ENCODE measurements around the gene TULP1. TPM values are rescaled to one million over a fixed set of nuclear protein-coding genes. Genes with fewer than 3 reads are reported as not detected.
A peak's percentile ranks its signal among the peaks of the same experiment; 100 is the strongest.

TULP1 gene
- total and polyA plus RNA-seq, 5 donors, result 0.29 to 0.54 (median 0.34) TPM; not detected in 2

DNA sequence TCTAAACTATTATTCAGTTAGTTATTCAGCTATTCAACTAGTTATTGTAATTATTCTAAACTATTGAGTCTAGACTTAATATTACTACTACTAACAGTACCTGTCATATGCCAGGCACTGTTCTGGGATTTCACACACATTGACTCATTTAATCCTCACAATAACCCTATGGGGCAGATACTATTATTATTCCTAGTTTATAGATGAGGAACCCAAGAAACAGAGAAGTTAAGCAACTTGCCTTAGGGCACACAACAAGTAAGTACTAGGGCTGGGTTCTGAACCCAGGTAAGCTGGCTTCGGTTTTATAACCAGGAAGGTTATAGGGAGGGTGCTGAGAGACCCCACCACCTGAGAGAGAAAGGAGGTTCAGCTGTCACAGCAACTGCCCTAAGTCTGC lies 23.6 kb downstream of the TULP1 start:
- 86% methylated on average over 1 of the region's 1 CpG for WGBS
- intact Hi-C loops (cut with DNase I), result no loop called here
- Histone ChIP-seq H3K27me3 (ENCODE audit: control insufficient read depth, insufficient read depth) (no peaks in the 10 kb centered on the region), H3K9me3 (ENCODE audit: control insufficient read depth, low read length) (no peaks in the 10 kb centered on the region), H3K4me1 (ENCODE audit: control insufficient read depth, insufficient read depth, low read length) (peaks cover 12% of the 10 kb centered on the region), H3K4me3 (ENCODE audit: low read length) (no peak overlapping the region), H3K27ac (ENCODE audit: low read length) (peak overlapping the region; percentile 14)
- ATAC-seq (no peak), DNase-seq (peak in 1 of 3 donors; percentile 18)

DNA sequence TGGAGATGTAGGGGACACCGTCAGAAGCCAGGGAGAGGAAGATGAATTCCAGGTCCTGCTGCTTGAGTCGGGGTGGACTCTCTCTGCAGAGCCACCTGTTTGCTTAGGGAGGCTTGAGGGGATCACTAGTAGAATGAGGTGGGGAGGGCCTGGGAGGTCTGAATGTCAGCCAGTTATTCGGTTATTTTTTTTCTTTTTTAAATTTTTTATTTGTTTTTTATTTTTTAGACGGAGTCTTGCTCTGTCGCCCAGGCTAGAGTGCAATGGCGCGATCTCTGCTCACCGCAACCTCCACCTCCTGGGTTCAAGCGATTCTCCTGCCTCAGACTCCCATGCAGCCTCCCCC lies 24.2 kb downstream of the TULP1 start:
- H3K4me1 ChIP-seq (ENCODE audit: control insufficient read depth, insufficient read depth, low read length), result peaks cover 11% of the 10 kb centered on the region
- ATAC-seq (no peak), DNase-seq (peak in 1 of 3 donors; percentile 11)
- H3K27ac ChIP-seq (ENCODE audit: low read length), result no peak overlapping the region
- no peaks in the 10 kb centered on the region for H3K9me3 ChIP-seq (ENCODE audit: control insufficient read depth, low read length)
- H3K4me3 ChIP-seq (ENCODE audit: low read length), result no peak overlapping the region
- H3K27me3 ChIP-seq (ENCODE audit: control insufficient read depth, insufficient read depth), result no peaks in the 10 kb centered on the region
- intact Hi-C loops (cut with DNase I), result no loop called here
- WGBS, result 72% methylated on average over 9 of the region's 9 CpGs

DNA sequence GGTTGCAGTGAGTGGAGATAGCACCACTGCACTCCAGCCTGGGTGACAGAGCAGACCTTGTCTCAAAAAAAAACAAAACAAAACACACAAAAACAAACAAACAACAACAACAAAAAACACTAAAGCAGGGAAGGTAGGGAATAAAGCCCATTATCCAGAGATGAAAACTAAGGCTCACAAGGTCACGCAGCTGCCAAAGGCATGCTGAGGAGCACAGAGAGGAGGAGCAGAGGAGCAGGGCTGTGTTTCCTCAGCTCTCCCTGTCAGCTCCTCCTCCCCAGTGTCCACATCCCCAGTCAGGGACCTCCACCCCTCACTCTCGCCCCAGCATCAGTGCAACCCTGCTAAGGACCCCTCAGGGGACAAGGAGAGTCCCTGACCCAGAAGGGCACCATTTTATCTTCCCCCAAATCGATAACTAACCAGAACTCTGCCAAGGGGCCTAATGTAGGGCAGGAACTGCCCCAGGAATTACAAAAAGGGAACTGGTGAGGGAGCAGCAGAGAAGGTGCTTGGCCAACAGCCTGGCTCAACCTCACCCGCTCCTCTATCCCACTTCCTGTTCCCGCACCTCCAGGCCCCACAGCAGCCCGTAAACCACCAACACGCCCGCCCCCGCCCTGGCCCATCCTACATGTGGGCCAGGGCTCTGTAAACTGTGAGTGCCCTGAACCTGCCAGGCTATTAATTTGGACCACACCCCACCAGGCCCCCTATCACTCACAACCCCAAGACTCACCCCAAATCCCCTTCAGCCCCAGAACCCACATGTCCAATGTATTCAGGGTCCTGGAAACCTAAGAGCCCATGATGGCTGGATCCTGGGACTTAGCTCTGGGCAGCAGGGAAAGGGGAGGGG lies 24.8 kb downstream of the TULP1 start:
- 43% methylated on average over 9 of the region's 9 CpGs for WGBS

DNA sequence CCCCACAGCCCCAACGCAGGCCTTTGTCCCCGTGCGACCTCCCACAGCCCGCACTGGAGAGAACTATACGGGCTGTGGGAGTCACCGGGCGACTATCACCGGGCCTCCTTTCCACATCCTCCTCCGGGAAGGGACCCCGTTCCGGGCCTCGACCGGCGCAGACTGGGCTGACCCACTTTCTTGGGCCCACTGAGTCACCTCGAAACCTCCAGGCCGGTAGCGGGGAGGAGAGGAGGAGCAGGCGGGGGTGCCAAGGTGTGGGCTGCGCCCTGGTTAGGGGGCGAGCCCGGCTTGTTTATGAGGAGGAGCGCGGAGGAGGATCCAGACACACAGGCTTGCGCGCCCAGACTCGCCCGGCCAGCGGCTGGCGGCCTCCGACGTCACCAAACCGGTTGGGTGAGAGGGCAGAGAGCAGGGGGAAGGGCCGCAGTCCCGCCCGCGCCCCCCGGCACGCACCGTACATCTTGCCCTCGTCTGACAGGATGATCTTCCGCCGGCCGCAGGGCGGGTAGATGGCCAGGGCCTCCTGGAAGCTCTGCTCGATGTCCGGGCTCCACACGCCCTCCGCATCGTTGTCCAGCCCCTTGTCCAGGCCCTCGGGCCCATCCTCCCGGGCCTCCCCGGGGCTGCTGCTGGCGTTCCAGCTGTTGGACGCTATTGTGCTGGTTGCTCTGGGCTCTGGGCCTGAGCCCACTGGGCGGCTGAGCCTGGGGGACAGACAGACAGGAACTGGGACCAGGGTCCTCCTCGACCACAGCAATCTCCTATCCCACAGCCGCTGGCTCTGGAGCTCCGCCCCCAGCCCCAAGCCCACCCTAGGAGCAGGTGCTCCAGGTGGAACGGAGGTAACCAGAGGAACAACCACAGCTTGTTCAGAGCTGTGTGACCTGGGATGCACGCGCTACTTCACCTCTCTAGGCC lies 26.4 kb downstream of the TULP1 start:
- Histone ChIP-seq H3K27me3 (ENCODE audit: control insufficient read depth, insufficient read depth) (no peaks in the 10 kb centered on the region), H3K4me1 (ENCODE audit: control insufficient read depth, insufficient read depth, low read length) (peaks cover 11% of the 10 kb centered on the region), H3K4me3 (ENCODE audit: low read length) (no peak overlapping the region), H3K27ac (ENCODE audit: low read length) (peak overlapping the region; percentile 1), H3K9me3 (ENCODE audit: control insufficient read depth, low read length) (no peaks in the 10 kb centered on the region)
- intact Hi-C loops (cut with DNase I), result no loop called here
- DNase-seq (peak; percentile 71 to 89 (median 86)), ATAC-seq (peak; percentile 28 to 49)
- WGBS, result 53% methylated on average over 61 of the region's 61 CpGs

More for the DNA sequence above, 24.8 kb downstream of the TULP1 start:
- Histone ChIP-seq H3K27ac (ENCODE audit: low read length) (peak overlapping the region; percentile 15), H3K4me1 (ENCODE audit: control insufficient read depth, insufficient read depth, low read length) (peaks cover 11% of the 10 kb centered on the region), H3K27me3 (ENCODE audit: control insufficient read depth, insufficient read depth) (no peaks in the 10 kb centered on the region), H3K9me3 (ENCODE audit: control insufficient read depth, low read length) (no peaks in the 10 kb centered on the region), H3K4me3 (ENCODE audit: low read length) (no peak overlapping the region)
- intact Hi-C loops (cut with DNase I), result no loop called here
- ATAC-seq, result no peak
- no peak for DNase-seq

DNA sequence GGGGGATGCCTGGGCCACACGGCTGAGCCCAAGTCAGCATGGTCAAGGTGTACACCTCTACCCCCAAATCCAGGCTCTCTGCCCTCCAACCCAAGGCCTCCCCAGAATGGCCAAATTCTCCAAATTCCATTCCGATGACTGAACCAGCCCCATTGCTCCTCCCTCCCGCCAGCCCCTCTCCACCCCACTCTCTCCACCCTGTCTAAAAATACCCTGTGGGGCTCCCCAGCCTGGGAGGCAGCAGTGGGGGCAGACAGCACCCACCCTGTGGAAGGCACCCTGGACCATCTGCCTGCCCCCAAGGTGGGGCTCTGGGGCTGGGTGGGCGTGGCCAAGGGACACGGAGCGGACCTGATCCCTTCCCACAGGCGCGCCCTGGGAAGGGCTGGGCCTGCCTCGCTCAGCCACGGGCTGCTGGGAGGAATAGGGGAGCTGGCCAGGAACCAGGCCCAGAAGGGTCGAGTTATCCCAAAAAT lies 27.3 kb downstream of the TULP1 start:
- WGBS, result 45% methylated on average over 11 of the region's 11 CpGs
- DNase-seq, result peak; percentile 57 to 86 (median 83)

DNA sequence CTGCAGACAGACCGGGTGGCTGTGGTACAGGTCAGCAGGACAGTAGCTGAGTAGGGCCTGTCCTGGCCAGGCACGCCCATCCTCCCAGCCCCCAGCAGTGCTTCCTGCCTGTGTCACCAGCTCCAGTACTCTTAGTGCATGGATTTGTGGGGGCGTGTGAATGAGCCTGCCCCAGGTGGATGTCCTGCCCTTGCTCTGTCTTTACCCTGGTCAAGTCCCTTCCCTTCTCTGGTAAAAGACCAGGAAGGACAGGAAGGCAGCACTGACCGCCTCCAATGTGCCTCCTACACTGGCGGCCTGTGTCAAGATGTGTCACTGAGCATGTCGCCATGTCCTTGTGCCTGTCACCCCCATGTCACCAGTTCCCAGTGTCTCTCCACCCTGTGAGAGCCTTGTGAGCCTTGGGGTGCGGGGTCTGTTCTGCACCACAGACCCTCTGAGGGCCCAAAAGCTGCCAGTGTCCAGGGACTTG lies 27.7 kb downstream of the TULP1 start:
- H3K27ac ChIP-seq (ENCODE audit: low read length), result peak overlapping the region; percentile 14
- no peaks in the 10 kb centered on the region for H3K27me3 ChIP-seq (ENCODE audit: control insufficient read depth, insufficient read depth)
- peaks cover 8% of the 10 kb centered on the region for H3K4me1 ChIP-seq (ENCODE audit: control insufficient read depth, insufficient read depth, low read length)
- ATAC-seq, result no peak
- no peaks in the 10 kb centered on the region for H3K9me3 ChIP-seq (ENCODE audit: control insufficient read depth, low read length)
- H3K4me3 ChIP-seq (ENCODE audit: low read length), result no peak overlapping the region
- intact Hi-C loops (cut with DNase I), result no loop called here
- no peak for DNase-seq
- WGBS, result 82% methylated on average over 7 of the region's 7 CpGs

More for the DNA sequence above, 27.3 kb downstream of the TULP1 start:
- Histone ChIP-seq H3K9me3 (ENCODE audit: control insufficient read depth, low read length) (no peaks in the 10 kb centered on the region), H3K27ac (ENCODE audit: low read length) (peak overlapping the region; percentile 14), H3K27me3 (ENCODE audit: control insufficient read depth, insufficient read depth) (no peaks in the 10 kb centered on the region), H3K4me1 (ENCODE audit: control insufficient read depth, insufficient read depth, low read length) (peaks cover 11% of the 10 kb centered on the region), H3K4me3 (ENCODE audit: low read length) (no peak overlapping the region)
- intact Hi-C loops (cut with DNase I), result no loop called here
- ATAC-seq, result peak; percentile 40 to 41

DNA sequence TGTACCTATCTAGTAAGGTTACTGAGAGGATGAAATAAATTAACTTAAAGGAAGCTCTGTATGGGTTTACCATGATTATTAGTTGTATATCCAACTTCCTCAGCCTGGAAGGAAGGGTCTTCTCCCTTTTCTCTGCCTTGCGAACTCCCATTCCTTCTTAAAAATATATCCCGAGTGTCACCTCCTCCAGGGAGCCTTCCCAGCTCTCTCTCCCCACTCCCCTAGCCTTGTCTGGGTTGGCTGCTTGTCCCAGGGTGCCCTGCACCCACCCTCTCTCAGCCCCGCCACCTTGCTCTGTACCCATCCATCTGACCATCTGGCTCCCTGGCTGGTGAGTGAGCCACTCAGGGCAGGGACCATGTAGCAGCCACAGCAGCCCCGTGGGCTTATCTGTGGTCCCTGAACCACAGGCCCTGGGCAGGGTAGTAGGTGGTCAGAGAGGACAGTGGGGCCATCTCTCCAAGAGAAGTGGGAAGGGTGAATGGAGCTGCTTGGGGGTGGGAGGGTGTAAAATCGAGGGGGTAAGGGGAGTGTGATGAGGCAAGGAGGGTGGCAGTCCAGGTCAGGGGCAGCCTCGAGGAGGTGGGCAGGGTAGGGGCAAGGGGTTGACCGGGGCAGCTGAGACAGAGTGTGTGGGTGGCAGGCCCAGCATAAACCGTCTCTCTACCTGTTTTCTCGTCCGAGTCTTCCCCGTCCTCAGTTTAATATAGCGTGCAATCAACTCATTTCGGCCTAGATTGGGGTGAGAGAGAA lies 28.6 kb downstream of the TULP1 start:
- H3K27ac ChIP-seq (ENCODE audit: low read length), result no peak overlapping the region
- H3K4me1 ChIP-seq (ENCODE audit: control insufficient read depth, insufficient read depth, low read length), result peaks cover 8% of the 10 kb centered on the region
- ATAC-seq, result no peak
- intact Hi-C loops (cut with DNase I), result no loop called here
- no peak overlapping the region for H3K4me3 ChIP-seq (ENCODE audit: low read length)
- DNase-seq, result no peak
- WGBS, result 82% methylated on average over 13 of the region's 13 CpGs
- no peaks in the 10 kb centered on the region for H3K9me3 ChIP-seq (ENCODE audit: control insufficient read depth, low read length)
- no peaks in the 10 kb centered on the region for H3K27me3 ChIP-seq (ENCODE audit: control insufficient read depth, insufficient read depth)

- intact Hi-C loops (cut with DNase I), result no loop called here
- no peaks in the 10 kb centered on the region for H3K27me3 ChIP-seq (ENCODE audit: control insufficient read depth, insufficient read depth)
- H3K27ac ChIP-seq (ENCODE audit: low read length), result no peak overlapping the region
- no peak for ATAC-seq
- WGBS, result 90% methylated on average over 3 of the region's 3 CpGs
- DNase-seq, result no peak
- H3K4me3 ChIP-seq (ENCODE audit: low read length), result no peak overlapping the region
- no peaks in the 10 kb centered on the region for H3K9me3 ChIP-seq (ENCODE audit: control insufficient read depth, low read length)
- peaks cover 8% of the 10 kb centered on the region for H3K4me1 ChIP-seq (ENCODE audit: control insufficient read depth, insufficient read depth, low read length)
These were observed 29.2 kb downstream of the TULP1 start for GRCh38 chr6:35483490-35483889.

DNA sequence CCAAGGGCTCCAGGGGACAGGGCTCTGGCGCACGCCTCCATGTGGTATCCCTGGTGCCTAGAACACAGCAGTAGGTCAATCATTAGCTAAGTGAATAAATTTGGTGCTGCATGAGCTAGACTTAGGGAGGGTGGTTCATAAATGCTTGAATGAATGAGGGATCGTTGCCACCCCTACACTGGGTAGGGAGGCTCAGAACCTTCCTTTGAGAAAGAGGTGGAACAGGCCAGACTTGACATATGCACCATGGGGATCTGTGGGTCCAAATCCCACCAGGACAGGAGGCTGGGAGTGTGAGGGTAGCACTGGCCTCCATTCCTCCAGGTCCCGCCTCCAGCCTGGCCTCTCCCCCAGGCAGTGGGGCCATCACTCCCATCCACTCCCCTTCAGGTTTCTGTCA lies 29.6 kb downstream of the TULP1 start:
- Histone ChIP-seq H3K27me3 (ENCODE audit: control insufficient read depth, insufficient read depth) (no peaks in the 10 kb centered on the region), H3K4me1 (ENCODE audit: control insufficient read depth, insufficient read depth, low read length) (peaks cover 8% of the 10 kb centered on the region), H3K4me3 (ENCODE audit: low read length) (no peak overlapping the region), H3K27ac (ENCODE audit: low read length) (no peak overlapping the region), H3K9me3 (ENCODE audit: control insufficient read depth, low read length) (no peaks in the 10 kb centered on the region)
- WGBS, result 97% methylated on average over 4 of the region's 4 CpGs
- intact Hi-C loops (cut with DNase I), result no loop called here
- no peak for DNase-seq
- ATAC-seq, result no peak

DNA sequence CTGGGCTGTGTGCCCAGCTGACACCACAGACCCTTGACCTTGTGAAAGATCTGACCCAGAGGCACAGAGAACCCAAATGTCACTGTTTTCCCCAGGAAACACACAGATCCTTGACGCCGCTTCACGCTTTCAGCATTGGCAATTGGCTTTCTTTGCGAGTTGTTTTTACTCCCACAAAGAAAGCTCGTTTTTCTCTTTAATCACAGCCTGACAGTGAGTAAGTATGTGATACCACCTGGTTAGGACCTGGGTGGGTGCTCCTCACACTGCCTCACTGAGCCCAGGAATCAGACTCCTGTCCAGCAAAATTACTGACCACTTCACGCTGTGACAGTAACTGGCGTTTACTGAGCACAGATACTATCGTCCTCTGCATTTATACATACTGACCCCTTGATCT lies 31.5 kb downstream of the TULP1 start:
- H3K4me3 ChIP-seq (ENCODE audit: low read length), result no peak overlapping the region
- ATAC-seq (no peak), DNase-seq (no peak)
- intact Hi-C loops (cut with DNase I), result no loop called here
- 71% methylated on average over 8 of the region's 8 CpGs for WGBS
- H3K27ac ChIP-seq (ENCODE audit: low read length), result no peak overlapping the region
- H3K9me3 ChIP-seq (ENCODE audit: control insufficient read depth, low read length), result no peaks in the 10 kb centered on the region
- peaks cover 4% of the 10 kb centered on the region for H3K4me1 ChIP-seq (ENCODE audit: control insufficient read depth, insufficient read depth, low read length)
- no peaks in the 10 kb centered on the region for H3K27me3 ChIP-seq (ENCODE audit: control insufficient read depth, insufficient read depth)
